ENCODE measurements around the gene FBXO28.

The FBXO28 gene

GRCh38 chr1:224095867-224096266 is 18.0 kb upstream of the FBXO28 start:
- DNase-seq (ENCODE audit: low read depth, low spot score), result no peak

DNA sequence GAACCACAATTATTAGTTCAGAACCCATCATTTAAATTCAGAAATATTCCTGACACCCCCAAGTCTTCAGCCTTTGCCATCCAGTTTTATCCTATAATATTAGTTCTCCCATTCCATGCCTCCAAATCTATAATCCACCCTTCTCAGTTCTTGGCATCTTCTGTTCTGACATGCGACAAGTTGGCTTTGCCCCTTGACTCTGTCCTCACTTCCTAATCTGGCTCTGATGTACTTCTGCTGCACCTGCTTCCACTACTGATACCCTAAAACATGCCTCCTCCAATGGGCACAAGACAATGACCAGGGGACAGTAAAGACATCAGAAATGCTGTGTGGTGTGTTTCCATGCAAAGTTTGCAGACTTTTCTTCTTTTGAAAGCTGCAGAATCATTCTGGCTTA is 17.1 kb upstream of the FBXO28 start:
- no peak for DNase-seq (ENCODE audit: low read depth, low spot score)

DNA sequence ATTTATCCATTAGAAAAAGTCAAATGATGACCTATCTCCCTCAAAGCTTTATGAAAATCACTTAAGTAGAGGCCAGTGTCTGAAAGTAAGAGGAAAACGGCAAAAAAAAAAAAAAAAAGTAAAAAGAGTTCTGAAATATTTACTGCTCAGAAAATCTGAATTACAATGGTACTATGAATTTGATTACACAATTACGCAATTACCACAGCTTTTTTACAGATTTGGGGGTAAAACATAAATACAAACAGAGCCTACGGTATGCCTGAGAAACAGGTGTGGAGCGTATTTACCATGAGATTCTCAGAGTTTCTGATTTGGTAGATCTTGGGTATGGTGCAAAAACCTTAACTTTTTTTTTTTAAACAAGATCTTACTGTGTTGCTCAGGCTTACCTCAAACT is 15.9 kb upstream of the FBXO28 start:
- DNase-seq (ENCODE audit: low read depth, low spot score), result no peak

DNA sequence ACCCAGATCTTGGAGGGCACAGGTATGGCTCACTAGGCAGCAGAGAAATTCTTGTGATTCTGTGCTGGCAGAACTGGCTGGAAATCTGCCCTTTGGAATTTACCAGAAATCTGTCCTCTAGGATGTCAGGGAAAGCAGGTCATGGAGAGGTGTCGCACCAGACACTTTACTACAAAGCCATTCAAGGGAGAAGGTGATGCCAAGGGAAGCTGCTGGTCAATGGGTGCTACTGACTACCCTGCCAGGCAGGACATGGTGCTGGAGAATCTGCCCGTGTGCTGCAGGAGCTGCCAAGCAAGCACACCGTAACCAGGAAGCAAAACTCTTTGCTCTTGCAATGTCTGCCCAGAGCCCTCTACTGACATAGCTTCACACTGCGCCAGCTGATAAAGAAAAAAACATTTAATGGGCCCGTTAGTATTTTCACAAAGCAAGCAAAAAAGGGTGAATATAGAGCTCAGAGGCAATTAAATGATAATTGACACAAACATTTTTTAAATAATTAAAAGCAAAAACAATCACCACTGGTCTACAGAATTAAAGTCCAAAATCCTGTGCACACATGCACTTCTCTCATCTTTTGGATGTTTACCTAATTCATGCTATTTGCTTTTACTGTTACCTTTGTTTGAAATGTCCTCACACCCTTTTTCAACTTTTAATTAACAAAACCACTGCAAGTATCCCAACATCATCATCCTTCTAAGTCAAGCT is 7.2 kb upstream of the FBXO28 start:
- DNase-seq (ENCODE audit: low read depth, low spot score), result no peak

GRCh38 chr1:224107282-224107625 is 6.7 kb upstream of the FBXO28 start:
- no peak for DNase-seq (ENCODE audit: low read depth, low spot score)

DNA sequence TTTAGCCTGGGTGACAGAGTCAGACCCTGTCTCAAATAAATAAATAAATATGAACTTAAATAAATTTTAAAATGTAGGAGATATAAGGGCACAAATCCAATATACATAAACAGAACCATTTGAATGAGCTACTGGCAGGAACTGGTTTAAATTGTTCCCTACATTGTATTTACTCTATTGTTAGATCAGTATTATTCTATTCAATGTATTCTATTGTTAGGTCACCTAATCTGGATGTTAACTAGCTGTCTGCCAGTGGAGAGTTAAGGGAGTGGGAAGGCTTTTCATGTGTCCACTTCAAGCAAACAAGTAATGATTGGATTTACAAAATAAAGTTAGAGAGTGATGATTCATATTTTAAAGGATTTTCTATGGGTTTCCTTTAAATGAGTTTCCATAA is 4.9 kb upstream of the FBXO28 start:
- no peak for DNase-seq (ENCODE audit: low read depth, low spot score)

GRCh38 chr1:224109981-224110380 is 3.9 kb upstream of the FBXO28 start:
- DNase-seq (ENCODE audit: low read depth, low spot score), result no peak

GRCh38 chr1:224113005-224113404 is 906 bp upstream of the FBXO28 start:
- DNase-seq (ENCODE audit: low read depth, low spot score), result no peak

- DNase-seq (ENCODE audit: low read depth, low spot score), result no peak
Measured at GRCh38 chr1:224113545-224113917, 380 bp upstream of the FBXO28 start.

DNA sequence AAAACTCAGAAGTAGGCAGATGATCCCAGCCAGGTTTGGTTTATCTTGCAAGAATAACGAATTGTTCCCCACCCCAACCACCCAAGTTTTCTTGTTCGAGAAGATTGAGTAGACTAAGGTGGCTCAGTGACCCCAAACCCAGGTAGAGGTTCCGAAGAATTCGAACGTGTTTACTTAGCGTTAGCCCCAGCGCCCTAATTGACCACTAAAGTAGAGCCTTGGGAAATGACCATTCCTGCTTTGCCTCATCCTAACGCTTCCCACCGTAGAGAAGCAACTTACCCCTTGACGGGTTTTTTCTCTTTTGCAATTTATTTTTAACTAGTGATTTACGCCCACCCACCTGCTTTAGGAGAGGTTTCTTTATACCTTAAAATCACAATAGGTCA is 870 bp downstream of the FBXO28 start:
- no peak for DNase-seq (ENCODE audit: low read depth, low spot score)

GRCh38 chr1:224116131-224116530 is 2.2 kb downstream of the FBXO28 start:
- no peak for DNase-seq (ENCODE audit: low read depth, low spot score)

DNA sequence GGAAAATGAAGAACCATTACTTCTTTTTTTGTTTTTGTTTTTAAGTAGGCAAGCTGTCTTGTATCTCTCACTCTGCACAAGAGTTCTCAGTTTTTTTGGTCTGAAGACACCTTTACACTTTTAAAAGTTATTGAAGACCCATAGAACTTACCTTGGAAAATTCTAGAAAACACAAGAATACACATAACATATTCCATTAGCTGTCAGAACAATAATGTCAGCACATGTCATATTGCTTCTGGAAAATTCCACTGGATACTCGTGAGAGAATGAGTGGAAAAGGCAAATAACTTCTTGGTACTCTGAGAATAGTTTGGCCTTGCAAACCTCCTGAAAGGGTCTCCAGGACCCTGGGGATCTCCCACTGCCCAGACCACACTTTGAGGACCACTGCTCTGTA is 4.8 kb downstream of the FBXO28 start:
- DNase-seq (ENCODE audit: low read depth, low spot score), result no peak

GRCh38 chr1:224123136-224123535 is 9.2 kb downstream of the FBXO28 start:
- no peak for DNase-seq (ENCODE audit: low read depth, low spot score)

GRCh38 chr1:224124220-224124619 is 10.3 kb downstream of the FBXO28 start:
- no peak for DNase-seq (ENCODE audit: low read depth, low spot score)

- no peak for DNase-seq (ENCODE audit: low read depth, low spot score)
Measured at GRCh38 chr1:224127925-224128819, 14.3 kb downstream of the FBXO28 start.

- no peak for DNase-seq (ENCODE audit: low read depth, low spot score)
Measured at GRCh38 chr1:224131253-224131652, 17.3 kb downstream of the FBXO28 start.

GRCh38 chr1:224132901-224133300 is 19.0 kb downstream of the FBXO28 start:
- no peak for DNase-seq (ENCODE audit: low read depth, low spot score)

DNA sequence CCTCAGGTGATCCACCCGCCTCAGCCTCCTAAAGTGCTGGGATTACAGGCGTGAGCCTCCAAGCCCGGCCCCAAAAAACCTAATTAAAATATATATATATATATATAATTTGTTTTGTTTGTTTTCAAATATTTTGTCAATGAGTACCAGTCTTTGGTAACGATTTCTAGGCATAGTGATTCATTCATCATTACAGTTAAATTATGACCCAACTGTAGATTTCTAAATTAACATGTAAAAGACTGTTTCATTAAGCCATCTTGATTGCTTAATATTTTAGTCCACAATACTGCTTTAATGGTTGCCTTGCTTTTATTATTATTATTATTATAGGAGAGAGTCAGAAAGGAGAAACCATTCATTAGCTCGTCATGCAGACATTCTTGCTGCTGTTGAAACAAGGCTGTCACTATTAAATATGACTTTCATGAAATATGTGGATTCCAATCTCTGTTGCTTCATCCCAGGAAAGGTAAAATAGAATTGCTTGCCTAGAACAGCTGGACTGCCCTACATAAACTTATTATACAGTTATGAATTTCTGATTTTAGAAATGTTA is 19.9 kb downstream of the FBXO28 start:
- no peak for DNase-seq (ENCODE audit: low read depth, low spot score)

DNA sequence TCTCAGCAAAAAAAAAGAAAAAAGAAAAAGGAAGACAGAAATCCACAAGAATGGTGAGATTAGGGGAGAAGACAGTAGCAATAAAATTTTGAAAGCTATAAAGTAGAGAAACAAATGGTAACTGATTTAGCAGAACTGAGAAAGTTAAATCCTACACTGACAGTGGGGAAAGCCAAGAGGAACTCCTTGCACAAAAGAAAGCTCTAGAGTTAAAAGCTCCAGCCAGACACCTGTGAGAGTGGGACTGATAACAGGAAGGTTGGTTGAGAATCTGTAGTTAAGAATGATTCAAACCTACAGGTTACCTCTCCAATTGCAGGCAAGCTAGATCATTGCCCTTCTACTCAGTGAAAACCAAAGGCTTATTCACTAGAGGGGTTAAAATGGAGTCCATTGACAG is 23.6 kb downstream of the FBXO28 start:
- no peak for DNase-seq (ENCODE audit: low read depth, low spot score)

- DNase-seq (ENCODE audit: low read depth, low spot score), result no peak
Measured at GRCh38 chr1:224138198-224138597, 24.3 kb downstream of the FBXO28 start.

- no peak for DNase-seq (ENCODE audit: low read depth, low spot score)
Measured at GRCh38 chr1:224141693-224142092, 27.8 kb downstream of the FBXO28 start.

DNA sequence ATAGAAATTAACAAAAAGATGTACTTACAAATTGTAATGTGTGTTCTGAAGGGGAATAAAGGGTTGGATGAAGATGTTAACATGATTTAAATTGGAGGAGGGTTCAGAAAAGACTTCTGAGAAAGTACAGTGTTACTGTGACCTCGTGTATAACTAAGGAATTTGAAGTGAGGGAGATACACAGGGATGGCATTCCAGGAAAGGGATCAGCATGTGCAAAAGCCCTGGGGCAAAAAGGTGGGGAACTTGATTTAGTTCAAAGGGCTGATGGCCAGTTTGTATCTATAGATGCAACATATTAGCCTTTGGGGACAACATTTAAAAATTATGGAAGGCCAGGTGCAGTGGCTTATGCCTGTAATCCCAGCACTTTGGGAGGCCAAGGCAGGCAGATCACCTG is 35.8 kb downstream of the FBXO28 start:
- no peak for DNase-seq (ENCODE audit: low read depth, low spot score)

- no peak for DNase-seq (ENCODE audit: low read depth, low spot score)
Measured at GRCh38 chr1:224151117-224151516, 37.2 kb downstream of the FBXO28 start.

All from activated naive CD8-positive, alpha-beta T cell treated with anti-CD3 and anti-CD28 coated beads, Interleukin-2, amount 50 U/mL, for 16 hours (primary cell).